Activated T-cell treated with anti-CD3 and anti-CD28 coated beads, Interleukin-2, amount 50 U/mL, for 48 hours (primary cell): ENCODE results near the gene KSR1.
"Not testable (repeated sequence)": the region's sequence is repeated elsewhere in the genome, so short reads cannot be mapped to it uniquely, and the experiment has no call there.

Experiments
- DNase-seq, 2 experiments: peaks; one replicate each; pipeline ENCODE4 v3.0.0-alpha.2; 2020

KSR1 gene

GRCh38 chr17:27427166-27427862 is 28.9 kb upstream of the KSR1 start:
- DNase-seq: not testable (repeated sequence)

GRCh38 chr17:27428781-27429505 is 27.3 kb upstream of the KSR1 start:
- DNase-seq: no peak

- DNase-seq: no peak
Measured at GRCh38 chr17:27429666-27430382, 26.4 kb upstream of the KSR1 start.

GRCh38 chr17:27430383-27430840 is 25.8 kb upstream of the KSR1 start:
- no peak for DNase-seq

GRCh38 chr17:27430882-27431491 is 25.3 kb upstream of the KSR1 start:
- DNase-seq: peak; percentile 28 to 33

GRCh38 chr17:27433521-27433920 is 22.7 kb upstream of the KSR1 start:
- DNase-seq: no peak

GRCh38 chr17:27435431-27436070 is 20.7 kb upstream of the KSR1 start:
- DNase-seq: not testable (repeated sequence)

GRCh38 chr17:27438348-27438998 is 17.8 kb upstream of the KSR1 start:
- no peak for DNase-seq

GRCh38 chr17:27439342-27439741 is 16.9 kb upstream of the KSR1 start:
- DNase-seq: no peak

GRCh38 chr17:27442702-27443101 is 13.5 kb upstream of the KSR1 start:
- no peak for DNase-seq

- no peak for DNase-seq
Measured at GRCh38 chr17:27443491-27443890, 12.8 kb upstream of the KSR1 start.

- DNase-seq: no peak
Measured at GRCh38 chr17:27445971-27446370, 10.3 kb upstream of the KSR1 start.

- no peak for DNase-seq
Measured at GRCh38 chr17:27446569-27447301, 9.5 kb upstream of the KSR1 start.

GRCh38 chr17:27448534-27448933 is 7.7 kb upstream of the KSR1 start:
- DNase-seq: not testable (repeated sequence)

- no peak for DNase-seq
Measured at GRCh38 chr17:27449541-27449940, 6.7 kb upstream of the KSR1 start.

GRCh38 chr17:27449988-27450387 is 6.3 kb upstream of the KSR1 start:
- no peak for DNase-seq

- DNase-seq: no peak
Measured at GRCh38 chr17:27450416-27450815, 5.8 kb upstream of the KSR1 start.

GRCh38 chr17:27451906-27452305 is 4.3 kb upstream of the KSR1 start:
- DNase-seq: no peak

GRCh38 chr17:27452828-27453227 is 3.4 kb upstream of the KSR1 start:
- DNase-seq: no peak

- no peak for DNase-seq
Measured at GRCh38 chr17:27453471-27453870, 2.8 kb upstream of the KSR1 start.

- no peak for DNase-seq
Measured at GRCh38 chr17:27454089-27454488, 2.2 kb upstream of the KSR1 start.
